H1 (cell line): Measurements from ENCODE around the gene MOB3B. TPM values are rescaled to one million over a fixed set of nuclear protein-coding genes. Genes with fewer than 3 reads are reported as not detected.

ENCODE experiments used
- CTCF ChIA-PET: fragments of 300-600 bp; sonication (Branson Sonifier 250); formaldehyde crosslinking; loops from one replicate; lab custom pipeline; 2021; ENCODE audit not compliant: partially characterized antibody; lab: Charles Lee
- POLR2A ChIA-PET: fragments of 300-600 bp; sonication (Branson Sonifier 250); formaldehyde crosslinking; loops from one replicate; lab custom pipeline; 2021; ENCODE audit warnings: inconsistent platforms; ENCODE audit not compliant: partially characterized antibody; lab: Charles Lee
- DNase-seq, 2 experiments: peaks; one replicate each; pipeline versions ENCODE4 v3.0.0 to v3.0.0-alpha.2; 2010 to 2022; ENCODE audit warnings: low spot score in 2 of 2, low read depth in 1 of 2, mixed read lengths in 1 of 2
- FAIRE-seq: peaks from 2 replicates; lab custom pipeline; 2011; peaks lifted over from hg19 to GRCh38; lab: Jason Lieb, UNC
- H2AFZ ChIP-seq: 2 replicates; pipeline ENCODE4 v1.8.1; 2012; ENCODE audit warnings: low read length, inconsistent platforms
- H2AK5ac ChIP-seq: 2 replicates; pipeline ENCODE4 v1.6.1; 2013; ENCODE audit warnings: low read depth, low read length
- H2BK120ac ChIP-seq: replicated peaks from 2 replicates; pipeline ENCODE3; 2013; ENCODE audit warnings: low read depth, low read length, inconsistent platforms
- H2BK12ac ChIP-seq: 2 replicates; pipeline ENCODE4 v1.6.1; 2013; ENCODE audit warnings: low read depth, low read length
- H2BK15ac ChIP-seq: 2 replicates; pipeline ENCODE4 v1.6.1; 2013; ENCODE audit warnings: low read length
- H2BK20ac ChIP-seq: 2 replicates; pipeline ENCODE4 v1.6.1; 2013; ENCODE audit warnings: low read length
- H2BK5ac ChIP-seq: 2 replicates; pipeline ENCODE4 v1.6.1; 2013; ENCODE audit warnings: low read depth, low read length
- H3K14ac ChIP-seq: 2 replicates; pipeline ENCODE4 v1.6.1; 2013; ENCODE audit warnings: inconsistent platforms; ENCODE audit not compliant: insufficient read length
- H3K18ac ChIP-seq: 2 replicates; pipeline ENCODE4 v1.6.1; 2013; ENCODE audit warnings: low read length; ENCODE audit errors: extremely low read depth
- H3K23ac ChIP-seq: 2 replicates; pipeline ENCODE4 v1.6.1; 2013; ENCODE audit warnings: inconsistent platforms; ENCODE audit not compliant: insufficient read length
- H3K23me2 ChIP-seq: 2 replicates; pipeline ENCODE4 v1.6.1; 2013; ENCODE audit warnings: low read depth, low read length
- H3K27ac ChIP-seq: 2 replicates; pipeline ENCODE4 v1.6.1; 2011; ENCODE audit warnings: low read depth, low read length, inconsistent platforms
- H3K27me3 ChIP-seq, 4 experiments: replicated peaks in 1 of 4; 1 replicate in 1 of 4; 2 replicates in 3 of 4; pipeline versions ENCODE4 v1.6.1 to v1.8.1; 2011 to 2013; ENCODE audit warnings: low read length in 3 of 4, mild to moderate bottlenecking in 3 of 4, inconsistent platforms in 2 of 4, mixed read lengths in 2 of 4, moderate library complexity in 1 of 4; ENCODE audit not compliant: control insufficient read depth in 3 of 4, insufficient read depth in 3 of 4; ENCODE audit errors: extremely low read depth in 1 of 4
- H3K36me3 ChIP-seq, 4 experiments: 2 replicates each; pipeline versions ENCODE4 v1.6.1 to v1.8.1; 2011 to 2013; ENCODE audit warnings: mild to moderate bottlenecking in 4 of 4, low read length in 3 of 4, moderate library complexity in 2 of 4, control low read depth in 1 of 4, inconsistent platforms in 1 of 4; ENCODE audit not compliant: insufficient read depth in 4 of 4, control insufficient read depth in 2 of 4
- H3K4ac ChIP-seq: replicated peaks from 2 replicates; pipeline ENCODE3; 2013; ENCODE audit warnings: low read length, low read depth, mixed read lengths, inconsistent platforms; ENCODE audit not compliant: insufficient read length
- H3K4me1 ChIP-seq, 4 experiments: replicated peaks in 1 of 4; 1 replicate in 1 of 4; 2 replicates in 3 of 4; pipeline versions ENCODE4 v1.6.1 to v1.8.1; 2011 to 2013; ENCODE audit warnings: low read length in 3 of 4, inconsistent platforms in 2 of 4, mixed read lengths in 1 of 4; ENCODE audit not compliant: insufficient read depth in 4 of 4, control insufficient read depth in 3 of 4
- H3K4me2 ChIP-seq, 2 experiments: 2 replicates each; pipeline versions ENCODE4 v1.6.1 to v1.8.1; 2011 to 2013; ENCODE audit warnings: low read depth in 2 of 2, low read length in 2 of 2, control low read depth in 1 of 2, inconsistent platforms in 1 of 2, mild to moderate bottlenecking in 1 of 2; ENCODE audit not compliant: insufficient read depth in 1 of 2
- H3K4me3 ChIP-seq, 4 experiments: fragments of 200-600, 300-600 bp in 1 of 4; sonication (generic), shearing (Covaris generic), sonication (Bioruptor Twin) in 1 of 4; 2 replicates each; pipeline versions ENCODE4 v1.5.1 to v1.8.1; 2011 to 2016; ENCODE audit warnings: low read length in 4 of 4, low read depth in 3 of 4, control low read depth in 2 of 4, inconsistent platforms in 2 of 4, mild to moderate bottlenecking in 2 of 4, mixed read lengths in 1 of 4, moderate library complexity in 1 of 4; ENCODE audit not compliant: insufficient read depth in 2 of 4; ENCODE audit errors: extremely low read depth in 1 of 4
- H3K56ac ChIP-seq: replicated peaks from 2 replicates; pipeline ENCODE3; 2013; ENCODE audit warnings: low read depth, mild to moderate bottlenecking, mixed read lengths, low read length, inconsistent platforms; ENCODE audit not compliant: insufficient read length
- H3K79me1 ChIP-seq: 2 replicates; pipeline ENCODE4 v1.6.1; 2013; ENCODE audit warnings: low read depth, low read length, control low read depth
- H3K79me2 ChIP-seq, 2 experiments: 2 replicates each; pipeline versions ENCODE4 v1.6.1 to v1.8.1; 2012 to 2013; ENCODE audit warnings: low read length in 2 of 2, mild to moderate bottlenecking in 2 of 2, inconsistent platforms in 1 of 2; ENCODE audit not compliant: insufficient read depth in 2 of 2, control insufficient read depth in 1 of 2
- H3K9ac ChIP-seq, 4 experiments: replicated peaks in 1 of 4; 1 replicate in 1 of 4; 2 replicates in 3 of 4; pipeline versions ENCODE4 v1.6.1 to v1.8.1; 2011 to 2013; ENCODE audit warnings: low read depth in 3 of 4, low read length in 3 of 4, control low read depth in 2 of 4, mild to moderate bottlenecking in 2 of 4, moderate library complexity in 2 of 4, inconsistent platforms in 1 of 4; ENCODE audit errors: extremely low read depth in 1 of 4
- H3K9me3 ChIP-seq, 2 experiments: 2 replicates each; pipeline versions ENCODE4 v1.6.1 to v1.8.1; 2012 to 2013; ENCODE audit warnings: mild to moderate bottlenecking in 2 of 2, moderate library complexity in 2 of 2, control low read depth in 1 of 2, inconsistent platforms in 1 of 2, low read depth in 1 of 2, low read length in 1 of 2, mixed read lengths in 1 of 2; ENCODE audit not compliant: insufficient read depth in 2 of 2
- H4K20me1 ChIP-seq, 2 experiments: replicated peaks in 1 of 2; 2 replicates each; pipeline versions ENCODE3 to v1.8.1; 2011 to 2013; ENCODE audit warnings: inconsistent platforms in 2 of 2, low read length in 2 of 2, mild to moderate bottlenecking in 1 of 2; ENCODE audit not compliant: insufficient read depth in 2 of 2, control insufficient read depth in 1 of 2
- H4K5ac ChIP-seq: 2 replicates; pipeline ENCODE4 v1.6.1; 2013; ENCODE audit warnings: low read length, low read depth, mixed read lengths, inconsistent platforms; ENCODE audit not compliant: insufficient read length
- H4K8ac ChIP-seq: 2 replicates; pipeline ENCODE4 v1.8.0; 2013; ENCODE audit warnings: mild to moderate bottlenecking, moderate library complexity, low read length, inconsistent platforms; ENCODE audit not compliant: insufficient read depth; ENCODE audit errors: extremely low read depth
- H4K91ac ChIP-seq: replicated peaks from 2 replicates; pipeline ENCODE3; 2013; ENCODE audit warnings: low read length, mixed read lengths, inconsistent platforms; ENCODE audit not compliant: insufficient read length
- ASH2L ChIP-seq: fragments of 200-600, 300-600 bp; sonication (generic); IDR thresholded peaks from one replicate; pipeline ENCODE4 v1.7.1; 2017; ENCODE audit warnings: low read length
- BCL11A ChIP-seq, 2 experiments: IDR thresholded peaks; one replicate each; pipeline ENCODE4 v1.6.1; 2011; ENCODE audit warnings: low read depth in 2 of 2, low read length in 2 of 2, mild to moderate bottlenecking in 2 of 2
- EP300 ChIP-seq, 2 experiments: IDR thresholded peaks; 1 replicate in 1 of 2; 2 replicates in 1 of 2; pipeline ENCODE4 v1.6.1; 2011 to 2012; ENCODE audit warnings: low read depth in 2 of 2, low read length in 2 of 2, mild to moderate bottlenecking in 2 of 2, borderline replicate concordance in 1 of 2, inconsistent platforms in 1 of 2, moderate library complexity in 1 of 2
- JUND ChIP-seq: IDR thresholded peaks from 2 replicates; pipeline ENCODE4 v1.6.1; 2011; ENCODE audit warnings: mild to moderate bottlenecking, improper control_type of control experiment, low read length
- KDM5A ChIP-seq: fragments of 200-600 bp; IDR thresholded peaks from 2 replicates; pipeline ENCODE4 v1.7.1; 2012; ENCODE audit warnings: mild to moderate bottlenecking, low read length, inconsistent platforms, mixed read lengths
- NANOG ChIP-seq: IDR thresholded peaks from 2 replicates; pipeline ENCODE4 v1.6.1; 2011; ENCODE audit warnings: low read length, low read depth, mild to moderate bottlenecking, inconsistent platforms; ENCODE audit not compliant: insufficient read depth, poor library complexity, severe bottlenecking
- PHF8 ChIP-seq: fragments of 200-600 bp; sonication (generic); conservative IDR thresholded peaks from 2 replicates; pipeline ENCODE4 v1.7.1; 2012; ENCODE audit warnings: low read depth, mild to moderate bottlenecking, inconsistent platforms, low read length, moderate library complexity
- POLR2AphosphoS5 ChIP-seq: IDR thresholded peaks from 2 replicates; pipeline ENCODE4 v1.6.1; 2011; ENCODE audit warnings: low read depth, low read length
- SIRT6 ChIP-seq: IDR thresholded peaks from one replicate; pipeline ENCODE4 v1.7.1; 2012; ENCODE audit warnings: low read length, inconsistent platforms
- SIX5 ChIP-seq: IDR thresholded peaks from 2 replicates; pipeline ENCODE4 v1.6.1; 2011; ENCODE audit warnings: mild to moderate bottlenecking, low read depth, low read length
- SUZ12 ChIP-seq: fragments of 200-600 bp; sonication (generic); IDR thresholded peaks from 2 replicates; pipeline ENCODE4 v1.6.1; 2012; ENCODE audit warnings: mild to moderate bottlenecking, inconsistent platforms, low read length, moderate library complexity, mixed read lengths
- ZNF274 ChIP-seq: IDR thresholded peaks from 2 replicates; pipeline ENCODE4 v1.7.0; 2012; ENCODE audit warnings: low read length, borderline replicate concordance; ENCODE audit errors: extremely low read depth
- WGBS, 2 experiments: shearing (Covaris generic) in 1 of 2; methylation state at CpG; one replicate each; pipeline versions ENCODE4 v1.1.6 to v1.1.7; 2013 to 2015; ENCODE audit warnings: low lambda C conversion rate in 2 of 2, mixed read lengths in 2 of 2, inconsistent platforms in 1 of 2, low coverage in 1 of 2, missing lambda C conversion rate in 1 of 2; ENCODE audit not compliant: insufficient replicate concordance in 2 of 2, insufficient coverage in 1 of 2, insufficient read length in 1 of 2; ENCODE audit errors: extremely low coverage in 1 of 2, missing lambda C conversion rate in 1 of 2; 5-methylcytosine and 5-hydroxymethylcytosine counted together
- polyA plus RNA-seq, 7 experiments: library from polyadenylated mRNA; depleted of rRNA in 3 of 7; stranded (reverse) in 5 of 7; unstranded in 2 of 7; fragments of >200 nt in 5 of 7; fragments of 200-250 nt in 2 of 7; gene quantifications; 1 replicate in 5 of 7; 2 replicates in 1 of 7; 4 replicates in 1 of 7; pipeline versions ENCODE4 v1.2.1 to v1.2.3, GENCODE V29; 2011 to 2013; ENCODE audit warnings: missing spikeins in 2 of 7, mixed read lengths in 2 of 7
- total RNA-seq: library from RNA; stranded (reverse); fragmentation: NEBNext Ultra II Directional; extraction: Animal tissue kit (Norgen Biotek cat#: 25700); gene quantifications from 2 replicates; pipeline ENCODE4 v1.2.1, GENCODE V29; 2021

The MOB3B gene
- total and polyA plus RNA-seq, 2 of the 8 experiments (the other 6 are each of a cell fraction or from before 2014, with no cell fraction given): 12.7 to 16.1 TPM

DNA sequence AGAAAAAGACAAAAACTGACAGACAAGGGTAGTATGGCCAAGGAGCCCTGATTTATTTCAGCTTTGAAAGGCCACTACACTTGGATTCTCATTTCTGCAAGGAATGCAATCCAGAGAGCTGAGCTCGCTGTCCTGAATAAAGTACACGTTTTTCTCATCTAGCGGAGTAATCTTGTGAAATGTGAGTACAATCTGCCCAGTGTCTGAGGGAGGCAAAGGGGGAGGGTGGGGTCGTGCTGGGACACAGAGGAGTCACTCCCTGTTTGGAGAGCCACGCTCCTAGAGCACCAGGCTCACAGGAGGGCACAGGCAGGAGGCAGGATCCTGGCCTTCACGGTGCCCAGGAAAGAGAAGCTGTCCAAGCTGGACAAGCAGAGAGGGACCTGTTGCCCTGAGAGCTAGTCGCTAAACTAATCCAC is 56.5 kb downstream of the MOB3B start:
- H4K8ac ChIP-seq: no peak overlapping the region
- H2BK15ac ChIP-seq: no peak overlapping the region
- no peak overlapping the region for H2AFZ ChIP-seq
- peaks cover 2% of the 10 kb centered on the region; the same call in 1 of the 2 replicates for H3K23me2 ChIP-seq
- H2AK5ac ChIP-seq: no peak overlapping the region
- no peaks in the 10 kb centered on the region; a peak in 2 of 8 replicates for H3K36me3 ChIP-seq
- 0 out of 2 replicates have a peak, but pooled peaks cover 2% of the 10 kb centered on the region for H3K79me1 ChIP-seq
- H3K14ac ChIP-seq: no peak overlapping the region
- H2BK5ac ChIP-seq: no peak overlapping the region; the same call in 1 of the 2 replicates
- no peak overlapping the region for H3K27ac ChIP-seq
- no peak overlapping the region for H2BK20ac ChIP-seq
- POLR2A ChIA-PET: no interaction called here
- no peaks in the 10 kb centered on the region for H3K27me3 ChIP-seq
- no peak overlapping the region for H3K56ac ChIP-seq
- H3K79me2 ChIP-seq: 0 out of 4 replicates have a peak, but pooled peaks cover 0 to 3% of the 10 kb centered on the region in 2 experiments
- 76% methylated on average over 5 of the region's 7 CpGs; no CpG with 5 or more reads in 1 of the 2 experiments for WGBS, 2 experiments
- H2BK12ac ChIP-seq: 0 out of 2 replicates have a peak overlapping the region, but pooled peaks have one; percentile 12
- H3K4ac ChIP-seq: no peak overlapping the region
- H2BK120ac ChIP-seq: no peak overlapping the region
- H3K18ac ChIP-seq: no peak overlapping the region
- no peak overlapping the region for H3K4me2 ChIP-seq
- DNase-seq (no peak), FAIRE-seq (no peak)
- H3K23ac ChIP-seq: no peak overlapping the region
- no peak overlapping the region for H4K91ac ChIP-seq
- no peak overlapping the region for H4K5ac ChIP-seq
- H3K9me3 ChIP-seq: no peaks in the 10 kb centered on the region; a peak in 1 of 4 replicates
- no peak overlapping the region for H3K4me3 ChIP-seq
- H3K9ac ChIP-seq: no peak overlapping the region
- no peaks in the 10 kb centered on the region for H4K20me1 ChIP-seq
- H3K4me1 ChIP-seq: peaks cover 0 to 13% (median 3%) of the 10 kb centered on the region in 4 experiments; a peak in 2 of 7 replicates
- CTCF ChIA-PET: interaction anchor here (1.7 to 6.9 kb wide), 3 partner anchors 12 to 141 kb away, joined by 3 to 28 read pairs (median 6); no protein-coding TSS in a partner anchor
- no peak for TF ChIP-seq ASH2L
- no peak for TF ChIP-seq ZNF274
- no peak for TF ChIP-seq KDM5A
- TF ChIP-seq SIRT6: no peak
- TF ChIP-seq POLR2AphosphoS5: no peak
- no peak for TF ChIP-seq EP300 (IDR thresholded peaks at IDR 0.05; ENCODE audit: borderline replicate concordance in 1 of 2, low read depth in 2 of 2, low read length in 2 of 2)
- no peak for TF ChIP-seq PHF8
- TF ChIP-seq JUND: no peak
- no peak for TF ChIP-seq SUZ12
- TF ChIP-seq SIX5: no peak
- TF ChIP-seq NANOG: no peak
- TF ChIP-seq BCL11A (IDR thresholded peaks at IDR 0.05; ENCODE audit: low read depth in 2 of 2, low read length in 2 of 2): no peak
